Breast epithelium (tissue), 4 donors: ENCODE measurements around the gene FAM177B. TPM values are rescaled to one million over a fixed set of nuclear protein-coding genes. Genes with fewer than 3 reads are reported as not detected.

ENCODE experiments used
- DNase-seq, 2 donors: peaks; one replicate each; pipeline ENCODE4 v3.0.0-alpha.2; 2019; ENCODE audit warnings: low spot score in 2 of 2
- H3K27ac ChIP-seq, 2 donors: fragments of 200-600 bp; sonication (generic) in 1 of 2; one replicate each; pipeline ENCODE4 v1.5.1; 2016 to 2019; ENCODE audit warnings: mild to moderate bottlenecking in 1 of 2
- H3K27me3 ChIP-seq, 2 donors: fragments of 200-600 bp; sonication (generic) in 1 of 2; one replicate each; pipeline versions ENCODE4 v1.5.1 to v1.6.0; 2017 to 2019; ENCODE audit warnings: control low read depth in 1 of 2, mild to moderate bottlenecking in 1 of 2
- H3K36me3 ChIP-seq: fragments of 200-600 bp; one replicate; pipeline ENCODE4 v1.5.1; 2019
- H3K4me1 ChIP-seq, 2 donors: fragments of 200-600 bp; sonication (generic); one replicate each; pipeline ENCODE4 v1.5.1; 2016 to 2019; ENCODE audit warnings: control low read depth in 1 of 2
- H3K4me3 ChIP-seq, 3 donors: fragments of 200-600 bp; sonication (generic); 1 replicate in 2 of 3; 2 replicates in 1 of 3; pipeline ENCODE4 v1.5.1; 2016 to 2019; ENCODE audit warnings: mild to moderate bottlenecking in 3 of 3, moderate library complexity in 2 of 3
- H3K9me3 ChIP-seq, 2 donors: fragments of 200-600 bp; sonication (generic) in 1 of 2; one replicate each; pipeline ENCODE4 v1.5.1; 2016 to 2019; ENCODE audit warnings: control low read depth in 1 of 2
- POLR2A ChIP-seq: fragments of 450-650 bp; IDR thresholded peaks from one replicate; pipeline ENCODE4 v1.6.1; 2016; ENCODE audit warnings: antibody characterized with exemption, mild to moderate bottlenecking, moderate library complexity
- POLR2AphosphoS5 ChIP-seq, 3 donors: sonication (generic); formaldehyde crosslinking; IDR thresholded peaks; one replicate each; pipeline ENCODE4 v1.6.1; 2017; ENCODE audit warnings: antibody characterized with exemption in 3 of 3
- intact Hi-C: fragments of 100-400 bp; cut with DNase I; formaldehyde crosslinking; loops from one replicate; pipeline ENCODE4 v1.15.1; 2023; ENCODE audit warnings: low total_unique reads
- total RNA-seq, 3 donors: library from RNA; depleted of rRNA; stranded (reverse); fragments of >200 nt; gene quantifications; one replicate each; pipeline ENCODE4 v1.1.0, GENCODE V29; 2016
- TF ChIP-seq, protein P1 (sequence below), 3 donors: fragments of 450-650 bp; IDR thresholded peaks; one replicate each; pipeline ENCODE4 v1.5.1; 2016 to 2017; ENCODE audit warnings: antibody characterized with exemption in 3 of 3, mild to moderate bottlenecking in 3 of 3, moderate library complexity in 3 of 3

The FAM177B gene
- total RNA-seq, 3 donors from 2014 or later: 1.4 to 2.3 (median 2.3) TPM

DNA sequence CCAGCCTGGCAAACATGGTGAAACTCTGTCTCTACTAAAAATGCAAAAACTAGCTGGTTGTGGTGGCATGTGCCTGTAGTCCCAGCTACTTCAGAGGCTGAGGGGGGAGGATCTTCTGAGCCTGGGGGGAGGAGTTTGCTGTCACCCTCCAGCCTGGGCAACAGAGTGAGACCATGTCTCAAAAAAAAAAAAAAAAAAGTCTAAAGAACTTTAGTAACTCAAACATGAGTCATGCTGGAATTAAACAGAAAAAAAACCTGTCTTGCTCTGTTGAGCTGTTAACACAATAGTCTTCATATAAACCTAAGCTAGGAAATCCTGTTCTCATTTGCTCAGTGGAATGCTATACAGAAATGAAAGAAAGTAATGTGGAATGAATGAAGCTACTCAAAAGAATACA, 61.1 kb downstream of the FAM177B start:
- no peaks in the 10 kb centered on the region for H3K9me3 ChIP-seq
- intact Hi-C loops: no loop called here
- no peak overlapping the region for H3K4me3 ChIP-seq
- H3K4me1 ChIP-seq: no peaks in the 10 kb centered on the region
- DNase-seq: no peak
- TF ChIP-seq, protein P1, sequence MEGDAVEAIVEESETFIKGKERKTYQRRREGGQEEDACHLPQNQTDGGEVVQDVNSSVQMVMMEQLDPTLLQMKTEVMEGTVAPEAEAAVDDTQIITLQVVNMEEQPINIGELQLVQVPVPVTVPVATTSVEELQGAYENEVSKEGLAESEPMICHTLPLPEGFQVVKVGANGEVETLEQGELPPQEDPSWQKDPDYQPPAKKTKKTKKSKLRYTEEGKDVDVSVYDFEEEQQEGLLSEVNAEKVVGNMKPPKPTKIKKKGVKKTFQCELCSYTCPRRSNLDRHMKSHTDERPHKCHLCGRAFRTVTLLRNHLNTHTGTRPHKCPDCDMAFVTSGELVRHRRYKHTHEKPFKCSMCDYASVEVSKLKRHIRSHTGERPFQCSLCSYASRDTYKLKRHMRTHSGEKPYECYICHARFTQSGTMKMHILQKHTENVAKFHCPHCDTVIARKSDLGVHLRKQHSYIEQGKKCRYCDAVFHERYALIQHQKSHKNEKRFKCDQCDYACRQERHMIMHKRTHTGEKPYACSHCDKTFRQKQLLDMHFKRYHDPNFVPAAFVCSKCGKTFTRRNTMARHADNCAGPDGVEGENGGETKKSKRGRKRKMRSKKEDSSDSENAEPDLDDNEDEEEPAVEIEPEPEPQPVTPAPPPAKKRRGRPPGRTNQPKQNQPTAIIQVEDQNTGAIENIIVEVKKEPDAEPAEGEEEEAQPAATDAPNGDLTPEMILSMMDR (IDR thresholded peaks at IDR 0.05): no peak
- no peak for TF ChIP-seq POLR2AphosphoS5 (IDR thresholded peaks at IDR 0.05)
- no peak for TF ChIP-seq POLR2A
- H3K36me3 ChIP-seq: no peaks in the 10 kb centered on the region
- H3K27ac ChIP-seq: no peak overlapping the region
- no peaks in the 10 kb centered on the region for H3K27me3 ChIP-seq

DNA sequence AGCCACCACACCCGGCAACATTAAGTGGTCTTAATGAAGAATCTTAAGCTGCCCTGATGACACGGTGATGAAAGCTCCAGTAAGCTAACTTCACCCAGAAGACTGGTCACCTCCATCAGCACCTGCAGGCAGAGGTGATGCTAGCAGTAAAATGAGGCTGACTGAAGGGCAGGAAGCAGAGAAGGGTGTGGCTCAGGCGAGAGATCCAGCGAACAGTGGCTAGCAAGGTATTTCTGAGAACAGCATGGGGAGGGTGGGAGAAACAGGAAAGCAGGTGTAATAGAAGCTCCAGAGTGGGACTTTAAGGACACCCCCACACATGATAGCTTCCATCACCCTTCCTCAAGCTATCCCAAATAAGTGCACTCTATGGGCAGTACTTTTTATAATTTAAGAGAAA, 62.0 kb downstream of the FAM177B start:
- no peak overlapping the region for H3K27ac ChIP-seq
- intact Hi-C loops: no loop called here
- no peaks in the 10 kb centered on the region for H3K36me3 ChIP-seq

More for the DNA sequence above, 62.0 kb downstream of the FAM177B start:
- Histone ChIP-seq H3K9me3 (no peaks in the 10 kb centered on the region), H3K27me3 (no peaks in the 10 kb centered on the region), H3K4me3 (no peak overlapping the region), H3K4me1 (no peaks in the 10 kb centered on the region)
- TF ChIP-seq POLR2AphosphoS5 (IDR thresholded peaks at IDR 0.05): no peak
- TF ChIP-seq, protein P1 (IDR thresholded peaks at IDR 0.05): no peak
- DNase-seq: no peak

Other genes starting within 250 kb of the FAM177B start
- under 1 TPM in 2 of 3 donors, not detected in 1; 0.59 to 0.98 TPM for gene HHIPL2, start 189.1 kb upstream of the FAM177B start, total RNA-seq
- 10 to 100 TPM in 1 of 3 donors, 1 to 10 TPM in 2; 3.2 to 10.7 (median 6.9) TPM for gene TAF1A, start 147.3 kb upstream of the FAM177B start, total RNA-seq
- 100 to 1,000 TPM in 1 of 3 donors, 10 to 100 TPM in 2; 54.4 to 101 (median 55.7) TPM for gene MIA3, start 119.1 kb upstream of the FAM177B start, total RNA-seq
- 10 to 100 TPM; 52.2 to 88.0 (median 58.3) TPM for gene AIDA, start 24.7 kb upstream of the FAM177B start, total RNA-seq
- 10 to 100 TPM; 38.3 to 85.2 (median 45.6) TPM for gene BROX, start 24.6 kb upstream of the FAM177B start, total RNA-seq
- 10 to 100 TPM in 2 of 3 donors, 1 to 10 TPM in 1; 7.5 to 17.1 (median 10.5) TPM for gene DISP1, start 77.8 kb downstream of the FAM177B start, total RNA-seq